HepG2 (cell line): ENCODE results near the gene CDYL. TPM values are rescaled to one million over a fixed set of nuclear protein-coding genes. Genes with fewer than 3 reads are reported as not detected.
A peak's percentile ranks its signal among the peaks of the same experiment; 100 is the strongest.

ENCODE experiments used
- ATF7 ChIP-seq, 2 experiments: fragments of 450-650 bp in 1 of 2; sonication (generic) in 1 of 2; formaldehyde crosslinking in 1 of 2; IDR thresholded peaks; 2 replicates each; pipeline versions ENCODE4 v1.4.0 to v1.6.1; 2016 to 2020; ENCODE audit warnings: antibody characterized with exemption in 1 of 2, mild to moderate bottlenecking in 1 of 2, missing genetic modification reagents in 1 of 2
- CBX1 ChIP-seq: IDR thresholded peaks from one replicate; pipeline ENCODE4 v1.6.1; 2016; ENCODE audit warnings: antibody characterized with exemption, low read depth
- CBX5 ChIP-seq: sonication (generic); formaldehyde crosslinking; IDR thresholded peaks from 2 replicates; pipeline ENCODE4 v1.4.0; 2020; ENCODE audit warnings: missing genetic modification reagents, borderline replicate concordance
- CEBPG ChIP-seq: IDR thresholded peaks from 2 replicates; pipeline ENCODE4 v1.6.1; 2016
- CENPT ChIP-seq: sonication (generic); formaldehyde crosslinking; IDR thresholded peaks from 2 replicates; pipeline ENCODE4 v1.8.0; 2022; ENCODE audit warnings: low read depth, mild to moderate bottlenecking, moderate library complexity, missing genetic modification reagents
- ELF1 ChIP-seq: sonication (generic); formaldehyde crosslinking; IDR thresholded peaks from 2 replicates; pipeline ENCODE4 v1.4.0; 2020; ENCODE audit warnings: missing genetic modification reagents
- ETV5 ChIP-seq: IDR thresholded peaks from 2 replicates; pipeline ENCODE4 v1.6.1; 2018; ENCODE audit warnings: missing biosample characterization, missing genetic modification reagents, inconsistent platforms, borderline replicate concordance
- HMG20B ChIP-seq: conservative IDR thresholded peaks from 2 replicates; pipeline ENCODE4 v1.6.1; 2016; ENCODE audit warnings: missing genetic modification reagents, missing compliant biosample characterization
- KDM5A ChIP-seq: fragments of 200-600 bp; sonication (generic); IDR thresholded peaks from 2 replicates; pipeline ENCODE4 v1.7.0; 2018; ENCODE audit warnings: antibody characterized with exemption, mild to moderate bottlenecking, low read length, borderline replicate concordance
- MBNL3 ChIP-seq: fragments of 250-450 bp; sonication (Bioruptor Pico); conservative IDR thresholded peaks from 2 replicates; pipeline ENCODE4 v1.8.0; 2022; ENCODE audit warnings: mild to moderate bottlenecking, inconsistent platforms
- MED8 ChIP-seq: sonication (generic); formaldehyde crosslinking; IDR thresholded peaks from 2 replicates; pipeline ENCODE4 v1.8.1; 2023; ENCODE audit warnings: mild to moderate bottlenecking, missing genetic modification reagents; ENCODE audit not compliant: insufficient replicate concordance
- NCOA2 ChIP-seq: sonication (generic); formaldehyde crosslinking; IDR thresholded peaks from 2 replicates; pipeline ENCODE4 v1.8.0; 2022; ENCODE audit warnings: inconsistent platforms
- NFKBIZ ChIP-seq: IDR thresholded peaks from 2 replicates; pipeline ENCODE4 v1.6.1; 2018; ENCODE audit warnings: missing genetic modification reagents, missing compliant biosample characterization
- PCBP1 ChIP-seq: fragments of 200-400 bp; formaldehyde crosslinking; IDR thresholded peaks from 2 replicates; pipeline ENCODE4 v1.6.1; 2017; ENCODE audit warnings: mild to moderate bottlenecking, low read depth, low read length, borderline replicate concordance
- RARG ChIP-seq: sonication (generic); formaldehyde crosslinking; IDR thresholded peaks from 2 replicates; pipeline ENCODE4 v1.4.0; 2020; ENCODE audit warnings: low read depth, mild to moderate bottlenecking, missing genetic modification reagents
- RELA ChIP-seq: sonication (generic); formaldehyde crosslinking; IDR thresholded peaks from 2 replicates; pipeline ENCODE4 v1.4.0; 2020; ENCODE audit warnings: missing genetic modification reagents
- SALL1 ChIP-seq: sonication (generic); formaldehyde crosslinking; IDR thresholded peaks from 2 replicates; pipeline ENCODE4 v1.8.0; 2022; ENCODE audit warnings: mild to moderate bottlenecking, missing genetic modification reagents
- TGIF2 ChIP-seq: IDR thresholded peaks from 2 replicates; pipeline ENCODE4 v1.6.1; 2016; ENCODE audit warnings: control low read depth, missing compliant biosample characterization
- ZBTB3 ChIP-seq: sonication (generic); formaldehyde crosslinking; IDR thresholded peaks from 2 replicates; pipeline ENCODE4 v1.4.0; 2020; ENCODE audit warnings: low read depth, mild to moderate bottlenecking, moderate library complexity, missing genetic modification reagents, borderline replicate concordance
- ZNF143 ChIP-seq: sonication (generic); formaldehyde crosslinking; IDR thresholded peaks from 2 replicates; pipeline ENCODE4 v1.4.0; 2020; ENCODE audit warnings: missing genetic modification reagents
- ZNF235 ChIP-seq: sonication (generic); formaldehyde crosslinking; IDR thresholded peaks from 2 replicates; pipeline ENCODE4 v1.8.1; 2023; ENCODE audit warnings: mild to moderate bottlenecking, missing genetic modification reagents, borderline replicate concordance
- ZNF383 ChIP-seq: sonication (generic); formaldehyde crosslinking; IDR thresholded peaks from 2 replicates; pipeline ENCODE4 v1.4.0; 2020; ENCODE audit warnings: missing genetic modification reagents, mild to moderate bottlenecking, borderline replicate concordance
- ZNF484 ChIP-seq: sonication (generic); formaldehyde crosslinking; IDR thresholded peaks from 2 replicates; pipeline ENCODE4 v1.5.1; 2020; ENCODE audit warnings: mild to moderate bottlenecking, low read depth, missing genetic modification reagents, borderline replicate concordance
- ZNF597 ChIP-seq: sonication (generic); formaldehyde crosslinking; IDR thresholded peaks from 2 replicates; pipeline ENCODE4 v1.5.0; 2020; ENCODE audit warnings: missing genetic modification reagents
- ZNF615 ChIP-seq: sonication (generic); formaldehyde crosslinking; IDR thresholded peaks from 2 replicates; pipeline ENCODE4 v1.5.0; 2020; ENCODE audit warnings: mild to moderate bottlenecking, missing genetic modification reagents, borderline replicate concordance
- ZNF644 ChIP-seq: IDR thresholded peaks from 2 replicates; pipeline ENCODE4 v1.6.1; 2016; ENCODE audit warnings: low read depth
- ZNF816 ChIP-seq: sonication (generic); formaldehyde crosslinking; IDR thresholded peaks from 2 replicates; pipeline ENCODE4 v1.8.0; 2022; ENCODE audit warnings: missing genetic modification reagents, mild to moderate bottlenecking, borderline replicate concordance
- ZNF879 ChIP-seq: sonication (generic); formaldehyde crosslinking; IDR thresholded peaks from 2 replicates; pipeline ENCODE4 v1.8.1; 2023; ENCODE audit warnings: missing genetic modification reagents
- polyA plus RNA-seq, 8 experiments: library from polyadenylated mRNA; depleted of rRNA in 3 of 8; stranded (reverse) in 7 of 8; unstranded in 1 of 8; fragments of >200 nt; fragmentation: Illumina TruSeq in 4 of 8; extraction: Trizol in 4 of 8; gene quantifications; 2 replicates each; pipeline versions ENCODE4 v1.2.1 to v1.2.3, GENCODE V29; 2011 to 2016; ENCODE audit warnings: low read depth in 4 of 8, missing spikeins in 1 of 8, mixed read lengths in 1 of 8; ENCODE audit not compliant: insufficient read depth in 1 of 8
- total RNA-seq, 5 experiments: library from RNA; depleted of rRNA; stranded (reverse); fragments of >200 nt; fragmentation: Illumina TruSeq; extraction: Trizol; gene quantifications; 2 replicates each; pipeline ENCODE4 v1.2.3, GENCODE V29; 2016; ENCODE audit warnings: low read depth in 1 of 5
- TF ChIP-seq, protein P1 (sequence below): sonication (generic); formaldehyde crosslinking; IDR thresholded peaks from 2 replicates; pipeline ENCODE4 v1.4.0; 2020; ENCODE audit warnings: missing genetic modification reagents

CDYL gene
- total and polyA plus RNA-seq, 2 of the 13 experiments (the other 11 are each of a cell fraction or from before 2014, with no cell fraction given): 22.8 to 105 TPM

- TF ChIP-seq ZNF615 (CRISPR knock-in tag) (peak; percentile 19; the same call in 1 of the 2 replicates), CBX5 (CRISPR knock-in tag) (no peak), ATF7 (IDR thresholded peaks at IDR 0.05) (no peak), ATF7 (CRISPR knock-in tag; IDR thresholded peaks at IDR 0.05) (no peak), ZNF484 (CRISPR knock-in tag) (no peak), CBX1 (no peak), NFKBIZ (CRISPR knock-in tag) (no peak), MBNL3 (CRISPR knock-in tag) (no peak), TGIF2 (no peak), ETV5 (CRISPR knock-in tag) (peak; percentile 80; the same call in 1 of the 2 replicates), ZNF143 (CRISPR knock-in tag) (no peak), ZNF879 (CRISPR knock-in tag) (0 out of 2 replicates have a peak, but pooled peaks have one; percentile 10), ZNF816 (CRISPR knock-in tag) (no peak), RARG (CRISPR knock-in tag) (0 out of 2 replicates have a peak, but pooled peaks have one; percentile 44), MED8 (no peak), ZNF644 (CRISPR knock-in tag) (peak; percentile 41; the same call in 1 of the 2 replicates), ZNF383 (CRISPR knock-in tag) (0 out of 2 replicates have a peak, but pooled peaks have one; percentile 14), NCOA2 (CRISPR knock-in tag) (peak; percentile 37; the same call in 1 of the 2 replicates), ZNF597 (CRISPR knock-in tag) (no peak), SALL1 (no peak), CEBPG (0 out of 2 replicates have a peak, but pooled peaks have one; percentile 14), ELF1 (CRISPR knock-in tag) (peak; percentile 45; the same call in 1 of the 2 replicates), ZBTB3 (CRISPR knock-in tag) (0 out of 2 replicates have a peak, but pooled peaks have one; percentile 7), CENPT (CRISPR knock-in tag) (no peak), KDM5A (peak; percentile 71; the same call in 1 of the 2 replicates), HMG20B (CRISPR knock-in tag) (no peak), ZNF235 (CRISPR knock-in tag) (no peak), RELA (no peak), PCBP1 (no peak)
- TF ChIP-seq, protein P1, sequence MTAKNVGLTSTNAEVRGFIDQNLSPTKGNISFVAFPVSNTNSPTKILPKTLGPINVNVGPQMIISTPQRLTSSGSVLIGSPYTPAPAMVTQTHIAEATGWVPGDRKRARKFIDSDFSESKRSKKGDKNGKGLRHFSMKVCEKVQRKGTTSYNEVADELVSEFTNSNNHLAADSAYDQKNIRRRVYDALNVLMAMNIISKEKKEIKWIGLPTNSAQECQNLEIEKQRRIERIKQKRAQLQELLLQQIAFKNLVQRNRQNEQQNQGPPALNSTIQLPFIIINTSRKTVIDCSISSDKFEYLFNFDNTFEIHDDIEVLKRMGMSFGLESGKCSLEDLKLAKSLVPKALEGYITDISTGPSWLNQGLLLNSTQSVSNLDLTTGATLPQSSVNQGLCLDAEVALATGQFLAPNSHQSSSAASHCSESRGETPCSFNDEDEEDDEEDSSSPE (CRISPR knock-in tag): 0 out of 2 replicates have a peak, but pooled peaks have one; percentile 7
Observed at GRCh38 chr6:5004373-5005037, 228.3 kb downstream of the CDYL start (continued).
